SU-DHL-6 (cell line): ENCODE data around the gene APCS.

Source experiments
- H2AFZ ChIP-seq: fragments of 200-600 bp; sonication (generic); 2 replicates; pipeline ENCODE4 v1.6.1; 2014; ENCODE audit warnings: low read depth, mild to moderate bottlenecking, moderate library complexity, mixed read lengths, antibody characterized with exemption, low read length; ENCODE audit not compliant: severe bottlenecking
- H3F3A ChIP-seq: fragments of 200-600 bp; shearing (Covaris generic); 2 replicates; pipeline ENCODE4 v1.6.0; 2016; ENCODE audit warnings: antibody characterized with exemption, mild to moderate bottlenecking; ENCODE audit not compliant: insufficient read depth
- H3K27ac ChIP-seq: fragments of 200-600 bp; sonication (generic); 2 replicates; pipeline ENCODE4 v1.5.1; 2016; ENCODE audit warnings: low read depth, mild to moderate bottlenecking, low read length, moderate library complexity, mixed read lengths
- H3K27me3 ChIP-seq: fragments of 200-600 bp; sonication (generic), shearing (Covaris generic); 2 replicates; pipeline ENCODE4 v1.6.0; 2014; ENCODE audit warnings: mild to moderate bottlenecking, low read length
- H3K36me3 ChIP-seq: fragments of 200-600 bp; sonication (generic); 2 replicates; pipeline ENCODE4 v1.6.1; 2014; ENCODE audit warnings: mild to moderate bottlenecking, low read length, mixed read lengths
- H3K4me2 ChIP-seq: fragments of 300-600, 200-600 bp; shearing (Covaris generic), sonication (generic); 2 replicates; pipeline ENCODE4 v1.6.0; 2014; ENCODE audit warnings: low read length, low read depth, mild to moderate bottlenecking; ENCODE audit not compliant: poor library complexity, severe bottlenecking
- H3K4me3 ChIP-seq: fragments of 200-600 bp; sonication (generic); 2 replicates; pipeline ENCODE4 v1.5.1; 2014; ENCODE audit warnings: antibody characterized with exemption, low read length, mild to moderate bottlenecking, mixed read lengths; ENCODE audit not compliant: insufficient read depth, poor library complexity, severe bottlenecking
- H3K79me2 ChIP-seq: fragments of 200-600 bp; sonication (generic); 2 replicates; pipeline ENCODE4 v1.6.1; 2014; ENCODE audit warnings: mild to moderate bottlenecking, low read length, moderate library complexity; ENCODE audit not compliant: insufficient read depth
- H3K9ac ChIP-seq: fragments of 200-600 bp; sonication (generic); 2 replicates; pipeline ENCODE4 v1.7.0; 2014; ENCODE audit warnings: mild to moderate bottlenecking, low read length
- H3K9me2 ChIP-seq: fragments of 200-600 bp; sonication (generic); replicated peaks from 2 replicates; pipeline ENCODE4 v1.6.1; 2014; ENCODE audit warnings: low read length; ENCODE audit not compliant: insufficient read depth
- H3K9me3 ChIP-seq: fragments of 200-600 bp; sonication (generic); 2 replicates; pipeline ENCODE4 v1.6.1; 2014; ENCODE audit warnings: low read length, mixed read lengths; ENCODE audit not compliant: insufficient read depth
- H4K20me1 ChIP-seq: fragments of 200-600 bp; sonication (generic); 2 replicates; pipeline ENCODE4 v1.6.1; 2014; ENCODE audit warnings: low read depth, mild to moderate bottlenecking, antibody characterized with exemption, low read length, moderate library complexity, mixed read lengths
- EZH2phosphoT487 ChIP-seq: fragments of 200-600 bp; sonication (generic), shearing (Covaris generic); conservative IDR thresholded peaks from 2 replicates; pipeline ENCODE4 v1.6.1; 2018; ENCODE audit warnings: mild to moderate bottlenecking, antibody characterized with exemption, low read length, moderate library complexity, mixed read lengths
- TF ChIP-seq, protein P1 (sequence below): fragments of 200-600 bp; sonication (generic); IDR thresholded peaks from one replicate; pipeline ENCODE4 v1.5.1; 2017; ENCODE audit warnings: antibody characterized with exemption, mild to moderate bottlenecking, low read length, moderate library complexity; ENCODE audit not compliant: insufficient read depth, poor library complexity, severe bottlenecking

Gene APCS

DNA sequence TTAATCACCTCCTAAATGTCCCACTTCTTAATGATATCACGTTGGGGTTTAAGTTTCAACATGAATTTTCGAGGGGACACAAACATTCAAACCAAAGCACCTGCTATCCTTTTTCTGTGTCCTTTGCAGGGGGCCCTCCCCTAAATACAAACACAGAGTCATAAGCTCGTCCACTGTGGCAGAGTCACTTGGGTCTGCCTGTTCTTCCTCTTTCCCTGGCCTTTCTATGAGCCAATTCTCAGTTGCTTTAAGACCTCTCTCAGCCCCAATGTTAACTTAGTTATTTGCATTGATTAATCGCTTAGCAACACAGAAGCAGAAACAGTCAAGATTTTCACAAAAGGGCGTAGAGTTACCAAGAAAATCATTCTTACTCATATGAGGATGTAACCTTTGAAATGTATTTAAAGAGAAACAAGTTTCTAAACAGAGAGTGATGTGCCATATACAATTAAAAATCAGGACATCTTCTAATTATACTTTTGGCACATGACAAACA, 14.9 kb downstream of the APCS start:
- H3K4me3 ChIP-seq, result no peak overlapping the region
- H3K27me3 ChIP-seq, result no peaks in the 10 kb centered on the region
- TF ChIP-seq, protein P1, sequence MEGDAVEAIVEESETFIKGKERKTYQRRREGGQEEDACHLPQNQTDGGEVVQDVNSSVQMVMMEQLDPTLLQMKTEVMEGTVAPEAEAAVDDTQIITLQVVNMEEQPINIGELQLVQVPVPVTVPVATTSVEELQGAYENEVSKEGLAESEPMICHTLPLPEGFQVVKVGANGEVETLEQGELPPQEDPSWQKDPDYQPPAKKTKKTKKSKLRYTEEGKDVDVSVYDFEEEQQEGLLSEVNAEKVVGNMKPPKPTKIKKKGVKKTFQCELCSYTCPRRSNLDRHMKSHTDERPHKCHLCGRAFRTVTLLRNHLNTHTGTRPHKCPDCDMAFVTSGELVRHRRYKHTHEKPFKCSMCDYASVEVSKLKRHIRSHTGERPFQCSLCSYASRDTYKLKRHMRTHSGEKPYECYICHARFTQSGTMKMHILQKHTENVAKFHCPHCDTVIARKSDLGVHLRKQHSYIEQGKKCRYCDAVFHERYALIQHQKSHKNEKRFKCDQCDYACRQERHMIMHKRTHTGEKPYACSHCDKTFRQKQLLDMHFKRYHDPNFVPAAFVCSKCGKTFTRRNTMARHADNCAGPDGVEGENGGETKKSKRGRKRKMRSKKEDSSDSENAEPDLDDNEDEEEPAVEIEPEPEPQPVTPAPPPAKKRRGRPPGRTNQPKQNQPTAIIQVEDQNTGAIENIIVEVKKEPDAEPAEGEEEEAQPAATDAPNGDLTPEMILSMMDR, result no peak
- TF ChIP-seq EZH2phosphoT487, result no peak
- H3K79me2 ChIP-seq, result no peaks in the 10 kb centered on the region
- no peak overlapping the region for H3K9ac ChIP-seq
- H3K36me3 ChIP-seq, result no peaks in the 10 kb centered on the region
- H3K9me3 ChIP-seq, result no peaks in the 10 kb centered on the region
- H3K27ac ChIP-seq, result no peak overlapping the region
- no peaks in the 10 kb centered on the region for H3K9me2 ChIP-seq
- H3F3A ChIP-seq, result no peaks in the 10 kb centered on the region
- H2AFZ ChIP-seq, result no peak overlapping the region
- H4K20me1 ChIP-seq, result no peaks in the 10 kb centered on the region
- H3K4me2 ChIP-seq, result no peak overlapping the region

DNA sequence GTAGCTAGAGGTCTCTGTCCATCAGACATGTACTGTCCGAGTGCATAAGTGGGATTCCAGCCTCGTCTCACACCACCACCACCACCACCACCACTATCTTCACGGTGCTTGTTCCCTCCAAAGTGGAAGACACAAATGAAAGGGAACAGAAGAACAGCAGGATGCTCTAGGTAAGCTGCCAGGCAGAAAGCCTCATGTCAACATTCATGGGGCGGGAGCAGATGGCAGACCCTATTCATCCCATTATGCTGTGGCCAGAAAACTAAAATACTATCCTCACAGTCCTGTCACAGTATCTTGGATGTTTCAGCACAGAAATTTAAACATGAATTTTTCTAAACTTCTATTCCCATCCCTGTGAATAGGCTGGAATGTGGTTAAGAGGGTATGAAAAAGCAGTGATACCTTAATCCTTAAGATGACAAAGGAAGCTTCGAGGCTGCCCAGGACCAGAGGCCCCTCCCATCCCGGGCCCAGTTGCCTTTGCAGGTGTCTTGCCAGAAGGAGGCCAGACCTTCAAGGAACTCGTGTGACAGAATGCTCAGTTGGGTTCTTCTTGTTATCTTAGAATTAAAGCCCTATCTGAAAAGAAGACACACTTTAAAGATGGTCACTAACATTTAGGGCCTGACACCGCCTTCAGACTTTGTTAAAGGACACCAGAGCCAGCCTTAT, 24.7 kb downstream of the APCS start:
- H3K79me2 ChIP-seq, result no peaks in the 10 kb centered on the region
- H3K27me3 ChIP-seq, result no peaks in the 10 kb centered on the region
- TF ChIP-seq, protein P1, result no peak
- no peak for TF ChIP-seq EZH2phosphoT487
- no peak overlapping the region for H3K4me3 ChIP-seq
- no peak overlapping the region for H2AFZ ChIP-seq
- no peaks in the 10 kb centered on the region for H3K9me2 ChIP-seq
- no peaks in the 10 kb centered on the region for H4K20me1 ChIP-seq
- H3K9me3 ChIP-seq, result no peaks in the 10 kb centered on the region
- H3F3A ChIP-seq, result no peaks in the 10 kb centered on the region
- H3K27ac ChIP-seq, result no peak overlapping the region
- no peaks in the 10 kb centered on the region for H3K36me3 ChIP-seq
- no peak overlapping the region for H3K4me2 ChIP-seq
- H3K9ac ChIP-seq, result no peak overlapping the region

DNA sequence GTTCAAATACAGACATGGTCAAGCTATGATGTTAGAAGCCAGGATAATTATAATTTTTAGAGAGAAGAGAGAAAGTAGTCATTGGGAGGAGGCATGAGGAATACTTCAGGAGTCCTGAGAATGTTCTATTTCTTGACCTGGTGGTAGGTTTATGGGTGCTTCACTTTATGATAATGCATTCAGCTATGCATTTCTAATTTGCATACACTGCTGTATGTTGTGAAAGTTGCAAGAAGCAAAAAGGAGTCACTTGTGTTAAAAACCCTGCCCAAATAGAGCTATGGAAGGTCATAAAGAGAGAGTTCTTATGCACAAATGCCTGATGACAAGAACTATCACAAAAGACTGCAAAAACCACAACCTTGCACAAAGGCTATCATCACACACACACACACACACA, 45.3 kb downstream of the APCS start:
- H3K9me2 ChIP-seq, result no peaks in the 10 kb centered on the region
- H3K79me2 ChIP-seq, result no peaks in the 10 kb centered on the region
- no peak overlapping the region for H3K4me3 ChIP-seq
- H3F3A ChIP-seq, result no peaks in the 10 kb centered on the region
- H3K9ac ChIP-seq, result no peak overlapping the region
- H3K36me3 ChIP-seq, result no peaks in the 10 kb centered on the region
- no peaks in the 10 kb centered on the region for H4K20me1 ChIP-seq
- H3K4me2 ChIP-seq, result no peak overlapping the region
- no peak overlapping the region for H2AFZ ChIP-seq
- no peaks in the 10 kb centered on the region for H3K9me3 ChIP-seq
- H3K27me3 ChIP-seq, result no peaks in the 10 kb centered on the region
- no peak overlapping the region for H3K27ac ChIP-seq
- no peak for TF ChIP-seq EZH2phosphoT487
- TF ChIP-seq, protein P1, result no peak
